Parathyroid adenoma (tissue), 2 donors: Measurements from ENCODE around the gene GHRHR.

ENCODE experiments used
- H2AFZ ChIP-seq: fragments of 300-600 bp; sonication (generic); one replicate; pipeline ENCODE4 v1.7.0; 2017; ENCODE audit warnings: antibody characterized with exemption, mild to moderate bottlenecking
- H3K27ac ChIP-seq: fragments of 300-600 bp; sonication (generic); one replicate; pipeline ENCODE4 v1.7.0; 2017
- H3K27me3 ChIP-seq: fragments of 300-600 bp; sonication (generic); one replicate; pipeline ENCODE4 v1.7.0; 2017; ENCODE audit warnings: low read length; ENCODE audit not compliant: control insufficient read depth, insufficient read depth
- H3K36me3 ChIP-seq: fragments of 300-600 bp; sonication (generic); one replicate; pipeline ENCODE4 v1.7.0; 2017; ENCODE audit warnings: low read length; ENCODE audit not compliant: control insufficient read depth, insufficient read depth
- H3K4me1 ChIP-seq: fragments of 300-600 bp; sonication (generic); one replicate; pipeline ENCODE4 v1.7.0; 2017; ENCODE audit warnings: control low read depth
- H3K4me2 ChIP-seq: fragments of 300-600 bp; sonication (generic); one replicate; pipeline ENCODE4 v1.7.0; 2017; ENCODE audit warnings: low read length
- H3K4me3 ChIP-seq: fragments of 300-600 bp; sonication (generic); one replicate; pipeline ENCODE4 v1.7.0; 2017; ENCODE audit warnings: low read depth, low read length
- H3K79me2 ChIP-seq: fragments of 300-600 bp; sonication (generic); one replicate; pipeline ENCODE4 v1.7.0; 2017; ENCODE audit warnings: control low read depth
- H3K9ac ChIP-seq: fragments of 300-600 bp; sonication (generic); one replicate; pipeline ENCODE4 v1.7.0; 2017; ENCODE audit warnings: mild to moderate bottlenecking
- H3K9me3 ChIP-seq: fragments of 300-600 bp; sonication (generic); one replicate; pipeline ENCODE4 v1.7.0; 2017; ENCODE audit warnings: low read length; ENCODE audit not compliant: control insufficient read depth
- CTCF ChIP-seq: fragments of 300-600 bp; sonication (generic); IDR thresholded peaks from one replicate; pipeline ENCODE4 v1.7.0; 2017; ENCODE audit warnings: antibody characterized with exemption, mild to moderate bottlenecking
- donor health status: primary hyperparathyroidism.

GHRHR gene

GRCh38 chr7:31028006-31028405 lies 64.3 kb downstream of the GHRHR start:
- Histone ChIP-seq H3K4me2 (no peak overlapping the region), H3K9ac (no peak overlapping the region), H3K27ac (no peak overlapping the region), H3K79me2 (no peaks in the 10 kb centered on the region), H3K4me3 (no peak overlapping the region), H3K9me3 (no peaks in the 10 kb centered on the region), H3K4me1 (no peaks in the 10 kb centered on the region), H2AFZ (no peak overlapping the region), H3K36me3 (no peaks in the 10 kb centered on the region), H3K27me3 (no peaks in the 10 kb centered on the region)
- TF ChIP-seq CTCF = no peak

- TF ChIP-seq CTCF = no peak
- Histone ChIP-seq H3K27ac (no peak overlapping the region), H3K9ac (no peak overlapping the region), H2AFZ (no peak overlapping the region), H3K4me3 (no peak overlapping the region), H3K4me1 (no peaks in the 10 kb centered on the region), H3K36me3 (no peaks in the 10 kb centered on the region), H3K4me2 (no peak overlapping the region), H3K27me3 (no peaks in the 10 kb centered on the region), H3K79me2 (no peaks in the 10 kb centered on the region), H3K9me3 (no peaks in the 10 kb centered on the region)
These were observed 64.8 kb downstream of the GHRHR start for GRCh38 chr7:31028417-31028992.
